GM06990 (cell line): ENCODE results near the gene CD248.
A peak's percentile ranks its signal among the peaks of the same experiment; 100 is the strongest.

Experiments
- DNase-seq: peaks from one replicate; pipeline ENCODE4 v3.0.0-alpha.2; 2011; ENCODE audit not compliant: insufficient read length; ENCODE audit errors: extremely low read depth
- H3K27me3 ChIP-seq: replicated peaks from 2 replicates; pipeline ENCODE4 v1.6.0; 2011; ENCODE audit warnings: low read length; ENCODE audit not compliant: control insufficient read depth, insufficient read depth
- H3K36me3 ChIP-seq: 2 replicates; pipeline ENCODE4 v1.5.1; 2011; ENCODE audit warnings: low read length; ENCODE audit not compliant: control insufficient read depth, insufficient read depth
- H3K4me3 ChIP-seq: replicated peaks from 2 replicates; pipeline ENCODE4 v1.5.1; 2011; ENCODE audit warnings: low read depth, mild to moderate bottlenecking, control low read depth, low read length
- CTCF ChIP-seq: IDR thresholded peaks from 2 replicates; pipeline ENCODE4 v1.5.1; 2011; ENCODE audit warnings: low read length, control low read depth, mild to moderate bottlenecking, inconsistent platforms; ENCODE audit not compliant: insufficient read depth, poor library complexity, severe bottlenecking

Gene CD248

GRCh38 chr11:66291706-66292542 is 24.9 kb downstream of the CD248 start, which contains the start of gene TMEM151A:
TSS of gene TMEM151A (plus strand) at chr11:66291894. CDS start at chr11:66292014, 120 bp downstream.
- Histone ChIP-seq H3K4me3 (no peak within 1 kb of the TSS; the same call in 1 of the 2 replicates), H3K27me3 (peaks cover 1% of the 10 kb centered on the region), H3K36me3 (no peaks in the 10 kb centered on the region; the same call in 1 of the 2 replicates)
- no peak for DNase-seq
- TF ChIP-seq CTCF = no peak

- H3K27me3 ChIP-seq = peaks cover 1% of the 10 kb centered on the region
- no peak for TF ChIP-seq CTCF
- no peak for DNase-seq
- H3K36me3 ChIP-seq = no peaks in the 10 kb centered on the region; the same call in 1 of the 2 replicates
- H3K4me3 ChIP-seq = no peak overlapping the region
These were observed 25.5 kb downstream of the CD248 start for GRCh38 chr11:66291303-66291705.

- TF ChIP-seq CTCF = no peak
- Histone ChIP-seq H3K4me3 (no peak overlapping the region; the same call in 1 of the 2 replicates), H3K27me3 (peaks cover 1% of the 10 kb centered on the region)
These were observed 26.6 kb downstream of the CD248 start for GRCh38 chr11:66290330-66290621.

GRCh38 chr11:66289548-66290329 is 27.1 kb downstream of the CD248 start:
- H3K4me3 ChIP-seq = peak overlapping the region; percentile 71
- peaks cover 12% of the 10 kb centered on the region for H3K36me3 ChIP-seq
- H3K27me3 ChIP-seq = peaks cover 1% of the 10 kb centered on the region
- TF ChIP-seq CTCF = no peak
- DNase-seq = no peak

More at GRCh38 chr11:66290330-66290621, 26.6 kb downstream of the CD248 start:
- H3K36me3 ChIP-seq = peaks cover 6% of the 10 kb centered on the region
- no peak for DNase-seq

GRCh38 chr11:66288671-66289547 is 27.9 kb downstream of the CD248 start, which contains the start of gene YIF1A:
TSS of gene YIF1A (minus strand) at chr11:66289143. CDS start at chr11:66288985, 158 bp downstream.
- Histone ChIP-seq H3K36me3 (peaks cover 12% of the 10 kb centered on the region), H3K27me3 (peaks cover 1% of the 10 kb centered on the region), H3K4me3 (peak within 1 kb of the TSS; percentile 71)
- DNase-seq = peak; percentile 98
- peak; percentile 9 for TF ChIP-seq CTCF
